Activated CD4-positive, alpha-beta T cell treated with anti-CD3 and anti-CD28 coated beads, Interleukin-2, amount 10 ng/mL, durations not matched to agents 24 days and 14 days (primary cell): Measurements from ENCODE around the gene RAPGEF5. TPM values are rescaled to one million over a fixed set of nuclear protein-coding genes. Genes with fewer than 3 reads are reported as not detected.
A peak's percentile ranks its signal among the peaks of the same experiment; 100 is the strongest.

Experiments used
- DNase-seq: peaks from one replicate; pipeline ENCODE4 v3.0.0; 2022
- H3K27ac Mint-ChIP-seq: one replicate; pipeline ENCODE4 v1.8.0; 2022; ENCODE audit warnings: mild to moderate bottlenecking, mixed read lengths
- H3K27me3 Mint-ChIP-seq: one replicate; pipeline ENCODE4 v1.8.0; 2022; ENCODE audit warnings: mixed read lengths
- H3K36me3 Mint-ChIP-seq: one replicate; pipeline ENCODE4 v1.8.0; 2022; ENCODE audit warnings: low read depth, mild to moderate bottlenecking, mixed read lengths
- H3K4me1 Mint-ChIP-seq: one replicate; pipeline ENCODE4 v1.8.0; 2021; ENCODE audit warnings: mixed read lengths
- H3K4me3 Mint-ChIP-seq: one replicate; pipeline ENCODE4 v1.8.0; 2022; ENCODE audit warnings: mild to moderate bottlenecking, moderate library complexity, mixed read lengths
- H3K9me3 Mint-ChIP-seq: one replicate; pipeline ENCODE4 v1.8.0; 2021; ENCODE audit warnings: mixed read lengths
- intact Hi-C: fragments of 100-400 bp; cut with micrococcal nuclease; formaldehyde crosslinking; loops from one replicate; pipeline ENCODE4 v1.15.1; 2023
- total RNA-seq: library from RNA; stranded (reverse); gene quantifications from 2 replicates; pipeline ENCODE4 v1.2.3, GENCODE V29; 2022

The RAPGEF5 gene
- total RNA-seq, 1 donor from 2014 or later, result 0.54 TPM

DNA sequence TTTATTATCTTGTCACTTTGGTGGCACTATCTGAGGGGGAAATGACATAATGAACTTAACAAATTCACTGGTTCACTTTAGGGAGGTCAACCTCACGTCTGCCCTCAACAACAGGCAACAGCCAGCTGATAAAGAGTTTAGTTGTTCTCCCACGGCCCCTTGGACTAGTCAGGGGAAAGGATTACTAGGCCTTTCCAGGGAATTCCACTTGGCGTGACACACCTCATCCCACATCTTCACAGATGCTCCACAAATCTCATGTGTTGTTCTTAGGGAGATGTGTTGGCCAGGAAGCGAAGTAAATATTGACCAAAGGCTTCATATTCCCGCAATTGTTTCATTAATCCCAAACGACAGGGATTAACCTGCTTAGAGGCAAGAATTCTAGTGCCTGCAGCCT lies 227.8 kb downstream of the RAPGEF5 start:
- no peaks in the 10 kb centered on the region for H3K4me1 Mint-ChIP-seq
- H3K9me3 Mint-ChIP-seq, result no peaks in the 10 kb centered on the region
- no peak overlapping the region for H3K4me3 Mint-ChIP-seq
- peak; percentile 41 for DNase-seq
- intact Hi-C loops, result no loop called here
- H3K27me3 Mint-ChIP-seq, result peaks cover 22% of the 10 kb centered on the region
- H3K27ac Mint-ChIP-seq, result no peak overlapping the region
- H3K36me3 Mint-ChIP-seq, result no peaks in the 10 kb centered on the region

DNA sequence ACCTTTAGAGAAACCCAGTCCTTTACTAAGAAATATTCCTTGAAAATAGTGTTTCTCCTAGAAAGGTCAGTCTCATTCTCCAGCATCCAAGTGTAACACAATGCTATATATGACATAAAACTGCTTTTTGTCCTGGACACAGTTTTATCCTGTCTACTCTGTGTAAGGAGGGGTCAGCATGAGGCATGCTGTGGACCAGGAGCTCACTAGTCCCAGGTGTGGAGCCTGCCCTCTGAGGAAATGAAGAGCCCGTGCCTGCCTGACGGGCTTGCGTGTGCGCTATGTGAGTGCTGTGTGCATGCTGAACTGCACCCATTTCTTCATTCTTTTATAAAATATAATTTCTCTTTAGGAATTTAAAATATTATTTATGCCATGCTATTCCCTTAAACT lies 228.4 kb downstream of the RAPGEF5 start:
- Mint-ChIP-seq H3K36me3 (no peaks in the 10 kb centered on the region), H3K27me3 (peaks cover 20% of the 10 kb centered on the region), H3K27ac (no peak overlapping the region), H3K9me3 (no peaks in the 10 kb centered on the region), H3K4me3 (no peak overlapping the region), H3K4me1 (no peaks in the 10 kb centered on the region)
- no peak for DNase-seq
- intact Hi-C loops, result no loop called here

DNA sequence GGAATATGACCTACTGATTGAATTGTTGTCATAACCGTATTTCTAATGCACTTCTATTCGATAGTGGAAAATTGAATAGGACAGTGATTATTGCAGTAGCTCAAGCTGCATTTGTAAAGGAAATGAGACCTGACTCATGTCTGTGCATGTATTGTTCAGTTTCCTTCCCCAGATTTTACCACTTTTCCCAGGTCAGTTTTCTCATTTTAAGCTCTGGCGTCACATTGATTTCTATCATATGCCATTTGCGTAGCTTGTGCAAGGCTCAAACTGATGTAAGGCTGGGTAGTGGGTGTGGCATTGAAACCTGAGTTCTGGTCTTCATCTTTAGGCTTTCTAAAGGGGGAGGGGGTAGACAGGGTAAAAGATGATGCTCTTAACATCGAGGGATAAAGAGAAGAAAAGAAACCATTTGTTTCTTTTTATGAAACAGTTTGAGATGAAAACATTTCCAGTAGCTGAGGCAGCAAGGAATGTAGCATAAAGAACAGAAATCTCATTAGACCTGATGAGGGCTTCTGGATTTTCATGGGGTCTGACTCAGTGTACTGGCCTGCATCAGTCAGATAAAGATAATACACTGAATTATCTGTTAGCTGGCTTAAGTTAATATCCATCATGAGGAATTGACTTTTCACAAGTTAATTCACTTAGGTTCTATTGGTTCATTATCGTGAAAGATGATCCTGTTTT lies 229.0 kb downstream of the RAPGEF5 start:
- peaks cover 3% of the 10 kb centered on the region for H3K4me1 Mint-ChIP-seq
- DNase-seq, result no peak

DNA sequence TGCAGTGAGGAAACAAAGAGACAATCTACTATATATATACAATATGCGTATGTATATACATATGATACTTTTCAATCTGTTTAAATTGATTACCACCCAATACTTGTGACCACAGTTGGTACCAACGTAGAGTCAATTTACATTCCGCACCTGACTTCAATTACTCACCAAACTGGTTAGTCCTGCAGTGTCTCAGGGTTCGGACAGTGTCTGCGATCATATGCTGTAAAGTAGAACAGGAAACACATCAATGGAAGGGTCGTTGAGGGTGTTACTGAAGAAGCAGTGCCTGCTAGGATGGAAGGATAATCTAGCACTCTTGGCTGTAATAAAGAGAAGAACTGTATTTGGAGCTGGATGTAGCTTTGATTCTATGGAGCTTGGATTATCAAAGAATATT lies 231.5 kb downstream of the RAPGEF5 start:
- Mint-ChIP-seq H3K36me3 (no peaks in the 10 kb centered on the region), H3K4me3 (no peak overlapping the region), H3K4me1 (peaks cover 11% of the 10 kb centered on the region), H3K27me3 (peaks cover 10% of the 10 kb centered on the region), H3K9me3 (no peaks in the 10 kb centered on the region), H3K27ac (no peak overlapping the region)
- DNase-seq, result no peak
- intact Hi-C loops, result no loop called here

More for the DNA sequence above, 229.0 kb downstream of the RAPGEF5 start:
- peaks cover 17% of the 10 kb centered on the region for H3K27me3 Mint-ChIP-seq
- no peak overlapping the region for H3K27ac Mint-ChIP-seq
- H3K4me3 Mint-ChIP-seq, result no peak overlapping the region
- H3K36me3 Mint-ChIP-seq, result no peaks in the 10 kb centered on the region
- H3K9me3 Mint-ChIP-seq, result no peaks in the 10 kb centered on the region
- intact Hi-C loops, result no loop called here

DNA sequence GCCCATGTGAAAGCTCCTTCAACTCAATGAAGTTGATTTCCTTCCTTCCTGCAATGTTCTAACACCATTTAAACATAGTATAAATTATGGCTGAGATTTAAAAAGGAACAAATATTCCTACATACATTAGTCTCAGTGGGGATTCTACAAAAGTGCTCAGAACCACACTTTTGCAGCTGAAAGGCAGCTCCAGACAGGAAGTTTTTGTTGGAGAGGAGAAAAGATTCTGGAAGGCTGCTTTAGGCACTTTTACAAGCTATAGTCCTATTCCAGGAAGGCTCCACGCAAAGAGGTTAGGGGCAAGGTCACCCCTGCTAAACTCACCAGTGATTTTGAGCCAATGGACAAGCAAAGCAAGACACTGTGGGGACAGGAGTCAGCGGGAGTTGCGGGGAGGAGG lies 232.0 kb downstream of the RAPGEF5 start:
- Mint-ChIP-seq H3K27ac (no peak overlapping the region), H3K4me3 (no peak overlapping the region), H3K9me3 (no peaks in the 10 kb centered on the region), H3K36me3 (no peaks in the 10 kb centered on the region), H3K4me1 (peaks cover 11% of the 10 kb centered on the region), H3K27me3 (peaks cover 10% of the 10 kb centered on the region)
- intact Hi-C loops, result no loop called here
- DNase-seq, result no peak

DNA sequence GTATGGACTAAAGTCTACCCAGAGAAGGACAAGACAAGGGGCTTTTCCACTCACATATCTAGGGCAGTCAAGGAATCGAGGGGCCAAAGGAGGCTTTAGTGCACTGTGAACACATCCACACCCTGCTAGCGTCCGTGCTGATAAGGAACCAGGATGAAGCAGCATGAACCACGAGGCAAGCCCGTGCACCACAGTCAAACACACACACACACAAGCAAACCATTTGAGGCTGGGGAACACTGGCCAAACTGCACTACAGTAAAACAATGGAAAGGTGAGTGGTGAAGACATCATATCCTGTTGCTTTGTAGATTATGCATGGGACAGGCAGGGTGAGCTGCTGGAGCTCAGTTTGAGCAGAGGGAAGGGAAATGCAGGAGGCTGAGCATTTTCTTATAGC lies 233.8 kb downstream of the RAPGEF5 start:
- no peak overlapping the region for H3K4me3 Mint-ChIP-seq
- no peaks in the 10 kb centered on the region for H3K9me3 Mint-ChIP-seq
- peaks cover 11% of the 10 kb centered on the region for H3K4me1 Mint-ChIP-seq
- intact Hi-C loops, result no loop called here
- H3K27me3 Mint-ChIP-seq, result peaks cover 6% of the 10 kb centered on the region
- DNase-seq, result no peak
- no peak overlapping the region for H3K27ac Mint-ChIP-seq
- no peaks in the 10 kb centered on the region for H3K36me3 Mint-ChIP-seq

DNA sequence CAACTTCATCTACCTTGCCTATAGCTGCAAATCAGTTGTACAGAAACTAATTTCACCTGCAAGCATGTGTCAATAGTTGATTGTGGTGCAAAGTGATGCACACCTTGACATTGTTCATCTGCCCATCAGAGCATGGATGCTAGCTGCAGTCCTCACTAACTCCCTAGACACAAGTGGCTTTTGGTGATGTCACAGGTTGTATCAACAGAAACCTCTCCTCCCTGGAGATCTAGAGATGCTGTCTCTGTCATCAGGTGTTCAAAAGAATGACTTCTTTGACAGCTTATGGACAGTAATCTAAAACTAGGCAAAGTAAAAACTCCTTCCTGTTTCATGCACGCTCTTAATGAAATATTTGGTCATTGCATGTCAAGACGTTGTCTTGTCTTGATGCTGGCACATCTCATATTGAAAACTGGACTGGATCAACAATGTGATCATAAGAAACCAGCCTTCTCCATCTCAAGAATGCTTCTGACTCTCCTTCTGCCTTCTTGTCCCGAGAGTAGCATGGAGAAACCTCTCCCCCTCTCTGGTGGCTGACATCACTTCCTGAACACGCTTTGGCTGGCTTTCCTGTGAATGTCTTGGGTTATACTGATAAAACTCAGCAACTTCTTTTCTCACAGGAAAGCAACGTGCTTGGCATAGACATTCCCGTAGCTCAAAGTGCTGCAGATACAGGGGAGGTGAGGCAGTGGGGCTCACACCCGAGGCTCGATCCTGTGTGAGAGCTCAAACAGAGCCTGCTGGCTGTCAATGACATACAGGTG lies 235.1 kb downstream of the RAPGEF5 start:
- peak overlapping the region; percentile 1 for H3K4me3 Mint-ChIP-seq
- DNase-seq, result peak; percentile 60
- H3K27ac Mint-ChIP-seq, result no peak overlapping the region
- peaks cover 6% of the 10 kb centered on the region for H3K27me3 Mint-ChIP-seq
- intact Hi-C loops, result no loop called here
- no peaks in the 10 kb centered on the region for H3K9me3 Mint-ChIP-seq
- peaks cover 11% of the 10 kb centered on the region for H3K4me1 Mint-ChIP-seq
- H3K36me3 Mint-ChIP-seq, result no peaks in the 10 kb centered on the region

DNA sequence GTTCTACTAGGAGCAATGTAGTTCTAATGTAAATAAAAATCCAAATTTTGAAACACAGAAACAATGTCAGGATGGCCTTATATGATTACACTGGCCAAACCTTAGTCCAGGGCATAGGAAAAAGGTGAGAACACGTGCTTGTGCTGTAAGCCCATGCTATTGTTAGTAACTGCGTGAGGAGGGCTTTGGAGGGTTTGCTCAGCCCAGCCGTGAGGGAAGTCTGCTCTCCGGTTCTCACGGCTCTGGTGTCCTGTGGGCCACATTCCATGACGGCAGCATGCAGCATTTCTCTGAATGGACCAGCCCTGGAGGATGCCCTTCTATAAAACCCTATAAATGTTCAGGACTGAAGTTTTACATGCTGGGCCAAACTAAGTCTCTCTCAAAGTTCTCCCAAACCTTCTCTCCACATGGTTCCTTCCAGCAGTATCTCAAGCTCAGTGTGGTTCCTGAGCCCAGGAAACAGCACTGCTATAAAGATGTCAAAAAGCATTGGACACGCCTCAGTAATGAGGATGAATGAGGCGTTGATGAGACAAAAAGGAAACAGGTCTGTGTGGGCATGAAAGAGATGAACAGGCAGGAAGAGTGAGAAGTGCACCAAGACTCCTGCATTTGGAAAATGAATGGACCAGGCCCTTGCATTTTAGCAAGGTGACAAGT lies 236.4 kb downstream of the RAPGEF5 start:
- DNase-seq, result no peak
- intact Hi-C loops, result no loop called here
- H3K27ac Mint-ChIP-seq, result no peak overlapping the region

DNA sequence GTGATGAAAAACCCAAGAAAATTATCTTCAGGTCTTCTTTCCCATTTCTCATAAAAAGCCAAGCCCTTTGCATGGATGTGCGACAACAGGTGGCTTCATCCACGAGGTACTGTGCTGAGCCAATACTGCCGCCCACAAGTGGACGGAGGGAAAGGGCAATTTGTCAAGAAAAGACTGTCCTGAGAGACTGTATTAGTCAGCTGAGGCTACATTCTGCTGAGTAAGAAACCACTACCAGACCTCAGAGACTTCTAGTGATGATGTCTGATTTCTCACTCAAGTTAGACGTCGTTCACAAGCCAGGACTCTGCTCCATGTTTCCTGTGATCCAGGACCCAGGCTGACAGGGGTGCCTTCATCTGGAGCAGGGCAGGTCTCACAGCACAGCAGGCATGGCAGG lies 239.7 kb downstream of the RAPGEF5 start:
- H3K4me1 Mint-ChIP-seq, result peaks cover 6% of the 10 kb centered on the region
- DNase-seq, result no peak
- no peaks in the 10 kb centered on the region for H3K9me3 Mint-ChIP-seq
- no peaks in the 10 kb centered on the region for H3K27me3 Mint-ChIP-seq
- no peak overlapping the region for H3K4me3 Mint-ChIP-seq
- intact Hi-C loops, result no loop called here
- no peak overlapping the region for H3K27ac Mint-ChIP-seq
- no peaks in the 10 kb centered on the region for H3K36me3 Mint-ChIP-seq

More for the DNA sequence above, 236.4 kb downstream of the RAPGEF5 start:
- H3K27me3 Mint-ChIP-seq, result peaks cover 6% of the 10 kb centered on the region
- no peak overlapping the region for H3K4me3 Mint-ChIP-seq
- H3K9me3 Mint-ChIP-seq, result no peaks in the 10 kb centered on the region
- H3K4me1 Mint-ChIP-seq, result peaks cover 11% of the 10 kb centered on the region
- H3K36me3 Mint-ChIP-seq, result no peaks in the 10 kb centered on the region

DNA sequence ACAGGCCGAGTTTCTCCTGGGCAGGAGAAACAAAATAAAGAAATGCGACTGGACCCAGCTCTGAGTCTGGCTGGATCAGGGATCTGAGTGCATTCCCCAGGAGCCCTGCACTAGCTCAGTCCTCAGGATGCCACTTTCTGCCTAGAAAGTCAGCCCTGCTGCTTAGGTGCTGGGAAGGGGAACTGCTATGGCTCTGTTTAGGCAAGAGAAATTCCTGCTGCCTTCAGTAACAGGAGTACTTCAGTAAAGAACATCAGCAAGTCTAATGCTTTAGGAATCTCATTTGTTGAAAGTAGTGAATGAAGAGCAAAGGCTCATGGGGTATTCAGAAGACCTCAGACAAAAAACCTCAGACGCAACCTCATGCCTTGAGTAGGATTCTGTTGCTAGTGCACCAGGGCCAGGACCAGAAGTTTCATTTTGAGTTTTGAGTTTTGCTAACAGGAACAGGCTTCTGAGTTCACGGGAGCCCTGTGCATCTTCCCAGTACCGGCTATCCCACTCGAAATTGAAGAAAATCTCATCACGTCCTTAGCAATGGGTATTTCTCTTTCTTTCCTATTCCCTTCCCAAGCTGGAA lies 240.4 kb downstream of the RAPGEF5 start:
- Mint-ChIP-seq H3K27ac (no peak overlapping the region), H3K36me3 (no peaks in the 10 kb centered on the region), H3K27me3 (peaks cover 1% of the 10 kb centered on the region), H3K4me1 (no peaks in the 10 kb centered on the region), H3K4me3 (no peak overlapping the region), H3K9me3 (no peaks in the 10 kb centered on the region)
- no peak for DNase-seq
- intact Hi-C loops, result no loop called here

DNA sequence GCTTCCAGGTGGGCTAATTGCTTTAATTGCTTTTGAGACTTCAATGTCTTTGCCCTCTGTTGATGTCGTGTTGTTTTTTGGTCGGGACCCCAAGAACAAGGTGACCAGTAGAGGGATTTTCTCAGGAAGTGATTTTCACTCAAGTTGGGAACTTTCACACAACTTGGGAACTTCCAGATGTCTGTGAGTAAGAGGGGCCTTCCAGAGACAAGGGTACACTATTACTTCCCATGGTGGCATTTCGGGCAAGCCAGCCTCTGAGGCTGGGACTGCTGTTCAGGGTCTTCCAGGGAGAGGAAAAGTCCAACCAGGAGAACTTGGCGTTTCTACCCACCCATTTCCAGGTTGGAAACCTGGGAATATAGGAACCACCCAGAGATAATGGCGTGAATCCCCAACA lies 241.3 kb downstream of the RAPGEF5 start:
- Mint-ChIP-seq H3K27me3 (peaks cover 2% of the 10 kb centered on the region), H3K27ac (no peak overlapping the region), H3K4me3 (no peak overlapping the region), H3K36me3 (no peaks in the 10 kb centered on the region), H3K9me3 (no peaks in the 10 kb centered on the region), H3K4me1 (no peaks in the 10 kb centered on the region)
- intact Hi-C loops, result no loop called here
- no peak for DNase-seq

DNA sequence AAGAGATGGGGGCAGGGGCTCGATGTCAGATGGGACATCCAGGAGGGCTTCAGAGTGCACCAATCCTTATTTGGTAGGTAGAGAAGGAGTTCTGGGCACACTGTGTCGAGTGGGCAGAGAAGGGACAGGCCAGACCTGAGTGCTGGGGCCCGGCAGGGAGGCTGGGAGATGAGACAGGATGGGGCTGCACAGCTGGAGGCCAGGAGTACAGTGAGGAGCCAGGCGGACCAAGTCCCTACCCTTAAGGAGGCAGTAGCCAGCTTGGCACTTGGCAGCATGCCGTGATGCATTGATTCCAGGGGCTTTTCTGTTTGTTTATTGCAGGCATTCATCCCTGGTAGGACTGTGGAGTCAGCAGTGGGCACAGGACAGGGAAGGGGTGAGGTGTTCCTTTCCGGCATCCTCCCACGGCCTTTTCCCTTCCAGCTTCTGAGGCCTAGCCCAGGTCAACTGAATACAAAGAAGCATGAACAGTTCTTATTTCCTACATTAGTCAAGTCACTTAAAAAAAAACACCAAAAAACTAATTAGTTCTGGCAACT lies 242.4 kb downstream of the RAPGEF5 start:
- Mint-ChIP-seq H3K27ac (no peak overlapping the region), H3K27me3 (peaks cover 3% of the 10 kb centered on the region), H3K36me3 (no peaks in the 10 kb centered on the region), H3K4me1 (no peaks in the 10 kb centered on the region), H3K9me3 (no peaks in the 10 kb centered on the region), H3K4me3 (no peak overlapping the region)
- DNase-seq, result no peak
- intact Hi-C loops, result no loop called here

DNA sequence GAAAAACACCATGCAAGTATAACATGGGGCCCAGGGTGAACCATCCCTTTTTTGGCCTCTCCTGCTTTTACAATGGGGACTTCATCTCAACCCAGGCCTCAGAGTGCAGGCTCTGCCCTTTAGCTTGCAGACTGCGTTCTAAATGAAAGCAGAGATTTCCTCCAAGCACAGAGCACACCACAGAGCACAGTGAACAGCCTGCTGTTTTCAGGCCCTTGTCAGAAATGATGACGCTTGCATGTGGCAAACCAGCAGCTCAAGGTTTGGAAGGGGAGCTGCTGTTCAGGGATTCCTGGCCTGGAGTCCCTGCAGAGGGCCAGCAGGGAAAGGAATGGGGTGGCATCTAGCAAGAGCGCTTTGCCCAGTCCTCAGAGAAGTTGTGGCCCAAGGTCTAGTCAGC lies 243.9 kb downstream of the RAPGEF5 start:
- intact Hi-C loops, result no loop called here

DNA sequence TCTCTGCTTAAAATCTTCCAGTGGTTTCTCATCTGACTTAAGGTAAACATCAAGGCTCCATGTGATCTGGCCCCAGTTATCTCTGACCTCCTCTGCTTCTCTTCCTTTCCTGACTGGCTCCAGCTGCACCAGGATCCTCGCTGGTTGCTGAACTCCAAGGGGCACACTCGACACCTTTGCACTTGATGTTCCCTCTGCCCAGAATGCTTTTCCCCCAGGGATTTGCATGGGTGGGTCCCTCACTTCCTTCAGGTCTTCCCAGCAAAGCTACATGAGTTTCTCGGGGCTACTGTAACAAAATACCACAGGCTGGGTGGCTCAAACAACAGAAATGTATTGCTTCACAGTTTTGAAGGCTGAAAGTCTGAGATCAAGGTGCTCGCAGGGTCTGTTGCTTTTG lies 245.3 kb downstream of the RAPGEF5 start:
- intact Hi-C loops, result no loop called here
- Mint-ChIP-seq H3K27me3 (peaks cover 3% of the 10 kb centered on the region), H3K4me3 (no peak overlapping the region), H3K9me3 (no peaks in the 10 kb centered on the region), H3K36me3 (no peaks in the 10 kb centered on the region), H3K27ac (no peak overlapping the region), H3K4me1 (no peaks in the 10 kb centered on the region)
- DNase-seq, result no peak

More for the DNA sequence above, 243.9 kb downstream of the RAPGEF5 start:
- Mint-ChIP-seq H3K4me1 (no peaks in the 10 kb centered on the region), H3K9me3 (no peaks in the 10 kb centered on the region), H3K27me3 (peaks cover 3% of the 10 kb centered on the region), H3K36me3 (no peaks in the 10 kb centered on the region), H3K4me3 (no peak overlapping the region), H3K27ac (no peak overlapping the region)
- DNase-seq, result no peak
